Measurements from ENCODE around the gene TLN1.

DNA sequence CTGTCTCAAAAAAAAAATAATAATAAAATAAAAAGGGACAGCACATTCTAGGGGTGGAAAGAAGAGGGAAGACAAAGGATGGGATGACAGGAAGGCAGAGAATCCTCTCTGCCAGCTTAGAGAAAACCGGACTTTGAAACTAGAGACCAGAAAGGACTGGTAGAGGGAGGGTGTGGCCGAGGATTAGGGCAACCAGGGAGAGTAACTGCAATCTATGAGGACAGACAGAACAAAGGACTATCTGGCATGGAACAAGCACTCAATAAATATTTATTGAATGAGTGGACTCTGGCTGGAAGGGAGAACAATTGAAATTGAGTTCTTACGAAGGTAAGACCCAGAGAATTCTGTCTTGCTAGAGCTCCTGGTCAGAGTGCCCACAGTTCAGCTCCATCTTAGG is 14.6 kb upstream of the TLN1 start:
- TF ChIP-seq, protein P1, sequence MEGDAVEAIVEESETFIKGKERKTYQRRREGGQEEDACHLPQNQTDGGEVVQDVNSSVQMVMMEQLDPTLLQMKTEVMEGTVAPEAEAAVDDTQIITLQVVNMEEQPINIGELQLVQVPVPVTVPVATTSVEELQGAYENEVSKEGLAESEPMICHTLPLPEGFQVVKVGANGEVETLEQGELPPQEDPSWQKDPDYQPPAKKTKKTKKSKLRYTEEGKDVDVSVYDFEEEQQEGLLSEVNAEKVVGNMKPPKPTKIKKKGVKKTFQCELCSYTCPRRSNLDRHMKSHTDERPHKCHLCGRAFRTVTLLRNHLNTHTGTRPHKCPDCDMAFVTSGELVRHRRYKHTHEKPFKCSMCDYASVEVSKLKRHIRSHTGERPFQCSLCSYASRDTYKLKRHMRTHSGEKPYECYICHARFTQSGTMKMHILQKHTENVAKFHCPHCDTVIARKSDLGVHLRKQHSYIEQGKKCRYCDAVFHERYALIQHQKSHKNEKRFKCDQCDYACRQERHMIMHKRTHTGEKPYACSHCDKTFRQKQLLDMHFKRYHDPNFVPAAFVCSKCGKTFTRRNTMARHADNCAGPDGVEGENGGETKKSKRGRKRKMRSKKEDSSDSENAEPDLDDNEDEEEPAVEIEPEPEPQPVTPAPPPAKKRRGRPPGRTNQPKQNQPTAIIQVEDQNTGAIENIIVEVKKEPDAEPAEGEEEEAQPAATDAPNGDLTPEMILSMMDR (IDR thresholded peaks at IDR 0.05): no peak
- TF ChIP-seq POLR2A (IDR thresholded peaks at IDR 0.05): no peak

All from breast epithelium (tissue), 3 donors.